ENCODE data around the gene FBF1.

Gene FBF1

GRCh38 chr17:75914643-75915267, 26.1 kb downstream of the FBF1 start:
- no peak for DNase-seq

- DNase-seq = no peak
These were observed 27.2 kb downstream of the FBF1 start for GRCh38 chr17:75913537-75914210.

GRCh38 chr17:75910699-75911098, 30.1 kb downstream of the FBF1 start:
- no peak for DNase-seq

GRCh38 chr17:75909812-75910274, 31.0 kb downstream of the FBF1 start:
- DNase-seq = no peak

GRCh38 chr17:75909051-75909811, 31.6 kb downstream of the FBF1 start:
- DNase-seq = no peak

- DNase-seq = no peak
These were observed 32.6 kb downstream of the FBF1 start for GRCh38 chr17:75908201-75908600.

GRCh38 chr17:75906143-75906884, 34.5 kb downstream of the FBF1 start:
- no peak for DNase-seq

GRCh38 chr17:75904749-75905521, 35.9 kb downstream of the FBF1 start, which contains the start of gene MRPL38:
TSS of gene MRPL38 (minus strand) at chr17:75904884. CDS start at chr17:75904875, 9 bp downstream.
- peak; percentile 92 for DNase-seq

GRCh38 chr17:75902406-75902805, 38.4 kb downstream of the FBF1 start:
- DNase-seq = no peak

- DNase-seq = no peak
These were observed 39.1 kb downstream of the FBF1 start for GRCh38 chr17:75901727-75902126.

GRCh38 chr17:75900691-75901533, 39.9 kb downstream of the FBF1 start:
- no peak for DNase-seq

GRCh38 chr17:75899767-75900468, 40.9 kb downstream of the FBF1 start:
- no peak for DNase-seq

- no peak for DNase-seq
These were observed 41.5 kb downstream of the FBF1 start for GRCh38 chr17:75899353-75899752.

GRCh38 chr17:75898791-75899190, 42.1 kb downstream of the FBF1 start:
- no peak for DNase-seq

GRCh38 chr17:75898065-75898464, 42.8 kb downstream of the FBF1 start:
- DNase-seq = no peak

- DNase-seq = no peak
These were observed 43.5 kb downstream of the FBF1 start for GRCh38 chr17:75897160-75898019.

GRCh38 chr17:75896415-75897159, 44.3 kb downstream of the FBF1 start, which contains the start of gene TRIM65:
TSS of gene TRIM65 (minus strand) at chr17:75896951. CDS start at chr17:75896937, 14 bp downstream.
- peak; percentile 90 for DNase-seq

- peak; percentile 53 for DNase-seq
These were observed 45.3 kb downstream of the FBF1 start for GRCh38 chr17:75895370-75896155.
